ENCODE data around the gene RPS6KB1. TPM values are rescaled to one million over a fixed set of nuclear protein-coding genes. Genes with fewer than 3 reads are reported as not detected.

The RPS6KB1 gene
- total RNA-seq: 10 to 100 TPM; 40.3 to 62.3 (median 47.5) TPM

DNA sequence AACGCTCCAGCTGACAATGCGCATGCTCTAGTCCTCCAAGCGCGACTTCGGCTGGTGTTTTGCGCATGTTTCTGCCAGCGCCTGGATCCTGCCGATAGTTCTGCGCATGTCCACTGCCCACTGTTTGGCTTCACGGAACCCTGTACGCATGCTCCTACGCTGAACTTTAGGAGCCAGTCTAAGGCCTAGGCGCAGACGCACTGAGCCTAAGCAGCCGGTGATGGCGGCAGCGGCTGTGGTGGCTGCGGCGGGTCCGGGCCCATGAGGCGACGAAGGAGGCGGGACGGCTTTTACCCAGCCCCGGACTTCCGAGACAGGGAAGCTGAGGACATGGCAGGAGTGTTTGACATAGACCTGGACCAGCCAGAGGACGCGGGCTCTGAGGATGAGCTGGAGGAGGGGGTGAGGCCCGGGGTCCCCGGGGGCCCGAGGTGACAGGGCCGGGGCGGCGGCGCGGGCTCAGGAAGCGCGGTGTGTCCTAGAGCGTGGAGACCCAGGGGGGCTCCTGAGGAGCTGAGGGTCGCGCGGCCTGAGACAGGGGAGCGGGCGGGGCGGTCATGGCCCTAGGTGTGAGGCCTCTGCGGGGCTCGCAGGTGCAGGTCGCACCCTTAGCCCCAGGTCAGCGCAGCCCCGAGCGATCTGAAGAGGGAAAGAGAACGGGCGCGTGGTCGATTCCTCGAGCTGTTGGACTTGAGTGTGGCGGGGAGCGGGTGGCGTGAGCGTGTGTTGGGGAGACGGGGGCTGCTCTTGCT, at the start of gene RPS6KB1, which contains the start of gene TUBD1:
RPS6KB1 (plus strand) TSS at position 198 of the 752 bp plus-strand sequence; CDS start at position 262, 64 bp downstream.
TUBD1 (minus strand) TSS at position 20 of the 752 bp plus-strand sequence. CDS start 1,941 bp downstream, outside the sequence.
- intact Hi-C loops (cut with DNase I; ENCODE audit: low total_unique reads): loop anchor here (10.0 kb wide), 1 partner anchor 1602 kb away; no protein-coding TSS in a partner anchor
- H3K4me3 ChIP-seq: peak within 1 kb of the TSS; percentile 89 to 99 (median 89)
- DNase-seq (ENCODE audit: low spot score in 2 of 2): peak; percentile 95 to 96
- H3K27ac ChIP-seq: peak within 1 kb of the TSS; percentile 94 to 95
- peak; percentile 85 to 95 (median 91) for TF ChIP-seq POLR2AphosphoS5 (IDR thresholded peaks at IDR 0.05)
- TF ChIP-seq POLR2A (IDR thresholded peaks at IDR 0.05): peak; percentile 72
- TF ChIP-seq, protein P1, sequence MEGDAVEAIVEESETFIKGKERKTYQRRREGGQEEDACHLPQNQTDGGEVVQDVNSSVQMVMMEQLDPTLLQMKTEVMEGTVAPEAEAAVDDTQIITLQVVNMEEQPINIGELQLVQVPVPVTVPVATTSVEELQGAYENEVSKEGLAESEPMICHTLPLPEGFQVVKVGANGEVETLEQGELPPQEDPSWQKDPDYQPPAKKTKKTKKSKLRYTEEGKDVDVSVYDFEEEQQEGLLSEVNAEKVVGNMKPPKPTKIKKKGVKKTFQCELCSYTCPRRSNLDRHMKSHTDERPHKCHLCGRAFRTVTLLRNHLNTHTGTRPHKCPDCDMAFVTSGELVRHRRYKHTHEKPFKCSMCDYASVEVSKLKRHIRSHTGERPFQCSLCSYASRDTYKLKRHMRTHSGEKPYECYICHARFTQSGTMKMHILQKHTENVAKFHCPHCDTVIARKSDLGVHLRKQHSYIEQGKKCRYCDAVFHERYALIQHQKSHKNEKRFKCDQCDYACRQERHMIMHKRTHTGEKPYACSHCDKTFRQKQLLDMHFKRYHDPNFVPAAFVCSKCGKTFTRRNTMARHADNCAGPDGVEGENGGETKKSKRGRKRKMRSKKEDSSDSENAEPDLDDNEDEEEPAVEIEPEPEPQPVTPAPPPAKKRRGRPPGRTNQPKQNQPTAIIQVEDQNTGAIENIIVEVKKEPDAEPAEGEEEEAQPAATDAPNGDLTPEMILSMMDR (IDR thresholded peaks at IDR 0.05): no peak
- H3K4me1 ChIP-seq: peaks cover 0 to 10% of the 10 kb centered on the region in 2 donors
- no peaks in the 10 kb centered on the region for H3K27me3 ChIP-seq
- no peaks in the 10 kb centered on the region for H3K9me3 ChIP-seq
- no peaks in the 10 kb centered on the region for H3K36me3 ChIP-seq

DNA sequence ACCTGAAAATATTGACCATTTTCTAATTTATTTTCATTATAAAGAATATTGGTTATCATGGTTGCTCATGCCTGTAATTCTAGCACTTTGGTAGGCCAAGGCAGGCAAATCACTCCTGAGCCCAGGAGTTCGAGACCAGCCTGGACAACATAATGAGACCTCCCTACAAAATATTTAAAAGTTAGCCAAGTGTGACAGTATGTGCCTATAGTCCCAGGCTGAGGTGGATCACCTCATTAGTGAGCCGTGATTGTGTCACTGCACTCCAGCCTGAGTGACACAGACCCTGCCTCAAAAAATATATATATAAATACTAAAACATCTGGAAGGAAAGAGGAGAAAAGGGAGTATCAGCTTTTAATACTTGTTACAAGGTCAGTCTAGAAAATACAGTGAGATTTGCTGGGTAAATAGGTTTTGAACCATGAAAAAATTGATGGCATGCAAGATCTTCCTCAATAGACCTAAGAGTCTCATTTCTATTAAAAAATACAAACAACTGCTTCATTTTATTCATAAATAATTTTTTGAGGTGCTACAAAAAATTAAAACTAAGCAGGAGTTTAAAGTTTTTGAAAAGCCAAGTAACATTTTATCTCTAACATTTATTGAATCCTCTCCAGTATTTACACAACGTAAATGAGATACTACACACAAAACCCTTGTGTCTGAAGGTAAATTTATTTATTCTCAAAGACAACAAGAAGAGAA, 47.9 kb upstream of the RPS6KB1 start:
- Histone ChIP-seq H3K36me3 (no peaks in the 10 kb centered on the region), H3K4me3 (no peak overlapping the region), H3K9me3 (no peaks in the 10 kb centered on the region), H3K27ac (peak overlapping the region; percentile 92 to 95), H3K27me3 (no peaks in the 10 kb centered on the region), H3K4me1 (peaks cover 3 to 8% of the 10 kb centered on the region in 2 donors)
- intact Hi-C loops (cut with DNase I; ENCODE audit: low total_unique reads): loop anchor here (10.0 kb wide), 1 partner anchor 60 kb away; no protein-coding TSS in a partner anchor
- DNase-seq (ENCODE audit: low spot score in 2 of 2): no peak
- TF ChIP-seq POLR2AphosphoS5 (IDR thresholded peaks at IDR 0.05) (peak in 2 of 3 donors; percentile 6 to 23), POLR2A (IDR thresholded peaks at IDR 0.05) (peak; percentile 25)
- TF ChIP-seq, protein P1 (IDR thresholded peaks at IDR 0.05): no peak

DNA sequence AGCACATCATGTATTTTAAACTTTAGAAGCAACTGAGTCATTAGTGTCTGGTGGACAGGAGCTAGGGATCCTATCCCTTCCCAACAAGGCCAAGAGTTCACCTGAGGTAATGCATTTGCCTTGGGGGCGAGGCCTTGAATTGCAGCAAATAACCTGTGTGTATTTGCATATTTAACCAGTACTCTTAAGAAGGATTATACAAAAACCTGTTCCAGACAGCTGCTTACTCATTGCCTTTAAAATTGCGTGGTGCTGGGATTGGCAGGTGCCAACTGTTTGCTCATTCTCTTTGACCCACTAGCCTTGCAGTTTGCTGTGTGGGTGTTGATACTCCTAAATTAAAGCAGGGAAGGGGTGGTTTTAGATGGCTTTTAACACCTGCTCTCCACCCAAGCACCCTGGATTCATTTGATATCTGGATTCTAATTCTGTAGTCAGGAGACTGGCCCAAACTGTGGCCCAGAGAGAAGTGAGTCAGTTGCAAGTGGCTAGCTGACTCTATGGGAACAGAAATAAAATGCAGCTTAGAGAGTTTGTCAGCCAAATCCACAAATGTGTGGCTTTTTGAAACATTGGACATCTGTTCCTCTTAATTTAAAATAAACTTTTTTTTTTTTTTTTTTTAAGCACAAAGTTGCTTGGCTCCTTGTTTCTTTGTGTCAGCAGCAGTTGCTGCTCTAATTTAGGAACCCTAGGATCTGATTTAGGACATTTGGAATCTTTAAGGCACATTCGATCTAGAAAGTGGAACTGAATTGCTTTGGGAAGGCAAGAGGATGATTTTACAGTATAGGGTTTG, 47.1 kb upstream of the RPS6KB1 start:
- DNase-seq (ENCODE audit: low spot score in 2 of 2): peak; percentile 73 to 87
- intact Hi-C loops (cut with DNase I; ENCODE audit: low total_unique reads): loop anchor here (10.0 kb wide), 1 partner anchor 61 kb away; no protein-coding TSS in a partner anchor
- H3K4me1 ChIP-seq: peaks cover 3 to 8% of the 10 kb centered on the region in 2 donors
- peak overlapping the region; percentile 92 to 95 for H3K27ac ChIP-seq
- peak overlapping the region in 1 of 3 donors; percentile 52 for H3K4me3 ChIP-seq
- H3K9me3 ChIP-seq: no peaks in the 10 kb centered on the region
- TF ChIP-seq POLR2AphosphoS5 (IDR thresholded peaks at IDR 0.05) (peak; percentile 30 to 64 (median 54)), POLR2A (IDR thresholded peaks at IDR 0.05) (peak; percentile 20)
- TF ChIP-seq, protein P1 (IDR thresholded peaks at IDR 0.05): peak in 2 of 3 donors; percentile 23 to 25
- H3K27me3 ChIP-seq: no peaks in the 10 kb centered on the region
- H3K36me3 ChIP-seq: no peaks in the 10 kb centered on the region

DNA sequence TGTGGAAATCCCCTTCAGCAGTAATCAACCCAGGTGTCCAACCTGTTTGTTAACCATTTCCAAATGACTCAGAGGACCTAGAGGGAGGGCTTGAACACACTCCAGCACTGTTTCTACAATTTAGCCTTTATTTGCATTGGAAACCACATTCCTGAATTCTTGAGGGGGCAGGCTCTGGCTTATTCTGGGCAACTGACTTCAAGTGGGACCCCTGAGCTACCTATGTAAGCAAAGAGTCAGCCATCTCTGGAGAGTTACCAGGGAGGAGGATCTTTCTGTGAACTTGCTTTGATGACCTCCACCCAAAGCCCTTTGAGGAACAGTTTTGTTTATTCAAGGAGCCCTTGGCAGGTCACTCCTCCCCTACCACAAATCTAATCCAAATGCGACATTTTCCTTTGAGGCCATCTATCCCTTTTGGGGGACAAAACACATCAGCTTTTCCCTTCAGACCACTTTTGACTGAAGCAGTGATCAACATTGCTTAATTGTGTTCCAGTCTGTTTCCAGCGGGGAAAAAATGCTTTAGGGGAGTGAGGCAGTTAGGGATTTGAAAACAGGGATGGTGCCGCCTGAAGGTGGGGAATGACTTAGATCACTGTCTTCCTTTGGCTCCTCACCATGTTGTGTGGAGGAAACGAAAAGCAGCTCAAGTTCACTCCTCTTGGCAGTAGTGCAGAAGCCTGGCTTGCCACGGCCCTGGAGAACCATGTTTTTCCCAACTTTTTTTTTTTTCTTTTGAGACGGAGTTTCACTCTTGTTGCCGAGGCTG, 46.3 kb upstream of the RPS6KB1 start:
- peak overlapping the region; percentile 92 to 95 for H3K27ac ChIP-seq
- intact Hi-C loops (cut with DNase I; ENCODE audit: low total_unique reads): loop anchor here (10.0 kb wide), 1 partner anchor 62 kb away; no protein-coding TSS in a partner anchor

More for the DNA sequence above, 46.3 kb upstream of the RPS6KB1 start:
- TF ChIP-seq, protein P1 (IDR thresholded peaks at IDR 0.05): no peak
- TF ChIP-seq POLR2AphosphoS5 (IDR thresholded peaks at IDR 0.05) (peak in 2 of 3 donors; percentile 56 to 79), POLR2A (IDR thresholded peaks at IDR 0.05) (no peak)
- Histone ChIP-seq H3K4me1 (peaks cover 3 to 8% of the 10 kb centered on the region in 2 donors), H3K9me3 (no peaks in the 10 kb centered on the region), H3K36me3 (no peaks in the 10 kb centered on the region), H3K27me3 (no peaks in the 10 kb centered on the region), H3K4me3 (peak overlapping the region in 2 of 3 donors; percentile 10 to 52)
- DNase-seq (ENCODE audit: low spot score in 2 of 2): peak in 1 of 2 donors; percentile 62
